ENCODE results near the gene ITIH2.
"Not testable (repeated sequence)": the region's sequence is repeated elsewhere in the genome, so short reads cannot be mapped to it uniquely, and the experiment has no call there.

ITIH2 gene

GRCh38 chr10:7748637-7749036 is 45.5 kb downstream of the ITIH2 start:
- not testable (repeated sequence) for DNase-seq

- no peak for DNase-seq
Measured at GRCh38 chr10:7750222-7750621, 47.1 kb downstream of the ITIH2 start.

GRCh38 chr10:7752251-7752650 is 49.1 kb downstream of the ITIH2 start:
- DNase-seq = no peak

- no peak for DNase-seq
Measured at GRCh38 chr10:7755103-7755502, 52.0 kb downstream of the ITIH2 start.

GRCh38 chr10:7756360-7756992 is 53.4 kb downstream of the ITIH2 start:
- DNase-seq = no peak

DNA sequence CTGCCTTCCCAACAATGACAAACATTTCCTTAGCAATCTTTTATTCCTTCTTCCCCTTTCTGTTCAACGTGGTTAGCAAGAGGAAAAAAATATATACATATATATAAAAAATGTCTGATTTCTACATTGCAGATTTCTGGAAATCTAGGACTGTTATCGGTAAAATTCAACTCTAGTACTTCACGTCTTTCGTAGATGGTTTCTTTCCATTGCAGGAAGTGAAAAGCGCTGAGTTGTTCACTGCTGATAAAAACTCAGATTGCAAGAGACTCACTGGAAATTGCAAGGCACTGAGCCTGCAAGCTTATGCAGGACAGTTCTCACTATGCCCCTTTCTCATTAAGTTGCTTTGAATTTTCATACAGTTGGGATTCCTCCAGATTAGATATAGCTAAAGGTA is 60.8 kb downstream of the ITIH2 start:
- DNase-seq = no peak

DNA sequence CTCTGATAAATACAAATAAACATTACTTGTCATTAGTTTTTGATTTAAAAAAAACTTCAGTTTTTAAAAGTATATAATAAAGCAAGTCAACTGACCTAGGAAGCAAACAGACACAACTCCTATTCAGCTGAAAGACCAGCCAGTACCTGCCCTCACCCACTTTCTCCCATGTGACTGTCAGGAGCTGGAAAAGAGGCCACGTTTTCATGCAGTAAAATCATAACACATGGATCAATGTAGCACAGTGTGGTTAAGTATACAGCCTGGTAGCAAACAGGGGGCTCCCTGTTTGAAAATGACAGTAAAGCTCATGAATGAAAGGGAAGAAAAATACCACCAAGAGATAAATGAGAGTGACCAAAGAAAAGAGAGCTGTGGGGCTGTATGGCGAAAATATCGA is 63.1 kb downstream of the ITIH2 start:
- no peak for DNase-seq

DNA sequence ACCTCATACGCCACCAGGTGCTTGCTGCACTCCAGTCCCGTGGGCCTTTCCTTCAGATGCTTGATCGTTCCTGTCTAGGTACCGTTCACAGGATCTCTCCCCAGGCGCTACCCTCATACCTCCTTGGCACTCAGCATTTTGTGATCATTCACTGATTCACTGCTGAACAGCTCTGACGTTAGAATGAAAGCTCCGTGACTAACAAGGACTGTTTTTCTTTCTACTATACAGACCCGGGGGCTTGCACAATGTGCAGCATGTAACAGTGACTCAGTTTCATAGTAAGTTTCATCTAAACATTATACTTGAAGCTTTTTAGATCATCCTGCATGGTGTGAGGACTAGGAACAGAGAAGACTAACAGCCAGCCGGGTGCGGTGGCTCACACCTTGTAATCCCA is 64.1 kb downstream of the ITIH2 start:
- no peak for DNase-seq

GRCh38 chr10:7768417-7768816 is 65.3 kb downstream of the ITIH2 start:
- DNase-seq = no peak

GRCh38 chr10:7773845-7774801 is 71.0 kb downstream of the ITIH2 start:
- DNase-seq = no peak

DNA sequence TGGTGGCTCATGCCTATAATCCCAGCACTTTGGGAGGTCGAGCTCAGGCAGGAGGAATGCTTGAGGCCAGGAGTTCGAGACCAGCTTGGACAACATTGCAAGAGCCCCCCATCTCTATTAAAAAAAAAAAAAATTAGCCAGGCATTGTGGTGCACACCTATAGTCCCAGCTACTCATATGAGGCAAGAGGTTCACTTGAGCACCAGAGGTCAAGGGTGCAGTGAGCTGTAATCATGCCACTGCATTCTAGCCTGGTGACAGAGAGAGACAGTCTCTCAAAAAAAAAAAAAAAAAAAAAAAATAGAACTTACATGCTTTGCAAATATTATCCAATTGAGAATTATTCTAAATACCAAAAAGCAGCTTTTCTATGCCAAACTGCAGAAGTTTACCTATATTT is 73.7 kb downstream of the ITIH2 start:
- DNase-seq = no peak

- not testable (repeated sequence) for DNase-seq
Measured at GRCh38 chr10:7782194-7782593, 79.1 kb downstream of the ITIH2 start.

GRCh38 chr10:7786430-7786829 is 83.3 kb downstream of the ITIH2 start:
- DNase-seq = no peak

DNA sequence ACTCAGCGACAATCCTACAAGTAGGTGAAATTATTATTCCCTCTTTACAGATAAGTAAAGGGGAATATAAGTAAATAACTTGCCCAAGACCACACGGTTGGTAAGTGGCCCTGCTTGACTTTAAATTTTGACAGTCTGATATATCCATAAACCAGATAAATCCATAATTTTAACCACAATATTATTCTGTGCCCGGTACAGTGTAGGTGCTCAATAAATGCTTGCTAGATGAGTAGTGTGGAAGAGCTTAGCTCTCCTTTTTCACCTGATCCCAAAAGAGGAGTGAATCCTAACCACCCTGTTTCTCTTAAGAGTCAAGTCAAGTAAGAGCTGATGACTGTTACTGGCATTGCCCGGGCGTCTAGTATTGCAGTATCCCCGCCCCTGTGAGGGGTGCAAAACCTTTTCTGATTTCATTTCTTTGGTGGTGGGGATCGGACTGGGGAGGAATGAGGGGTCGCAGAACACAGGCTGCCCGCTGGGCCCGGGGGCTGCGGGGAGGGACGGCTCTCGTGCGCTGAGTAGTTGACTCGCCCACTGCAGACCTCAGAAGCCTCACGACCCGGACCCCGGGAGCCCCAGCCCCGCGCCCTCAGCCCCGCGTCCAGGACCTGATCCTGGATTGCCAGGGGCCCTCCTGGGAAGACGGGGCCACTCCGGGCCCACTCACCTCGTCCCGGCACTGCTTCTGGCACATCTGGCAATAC is 84.2 kb downstream of the ITIH2 start:
- DNase-seq = no peak

GRCh38 chr10:7787857-7788638 is 84.9 kb downstream of the ITIH2 start, which contains the start of the genes ATP5F1C and KIN:
Gene ATP5F1C, plus strand, starts transcription at chr10:7788177. Its CDS starts 31 bp downstream, at chr10:7788208.
Gene KIN, minus strand, starts transcription at chr10:7787993. Its CDS starts 60 bp downstream, at chr10:7787933.
- peak; percentile 95 to 97 for DNase-seq

DNA sequence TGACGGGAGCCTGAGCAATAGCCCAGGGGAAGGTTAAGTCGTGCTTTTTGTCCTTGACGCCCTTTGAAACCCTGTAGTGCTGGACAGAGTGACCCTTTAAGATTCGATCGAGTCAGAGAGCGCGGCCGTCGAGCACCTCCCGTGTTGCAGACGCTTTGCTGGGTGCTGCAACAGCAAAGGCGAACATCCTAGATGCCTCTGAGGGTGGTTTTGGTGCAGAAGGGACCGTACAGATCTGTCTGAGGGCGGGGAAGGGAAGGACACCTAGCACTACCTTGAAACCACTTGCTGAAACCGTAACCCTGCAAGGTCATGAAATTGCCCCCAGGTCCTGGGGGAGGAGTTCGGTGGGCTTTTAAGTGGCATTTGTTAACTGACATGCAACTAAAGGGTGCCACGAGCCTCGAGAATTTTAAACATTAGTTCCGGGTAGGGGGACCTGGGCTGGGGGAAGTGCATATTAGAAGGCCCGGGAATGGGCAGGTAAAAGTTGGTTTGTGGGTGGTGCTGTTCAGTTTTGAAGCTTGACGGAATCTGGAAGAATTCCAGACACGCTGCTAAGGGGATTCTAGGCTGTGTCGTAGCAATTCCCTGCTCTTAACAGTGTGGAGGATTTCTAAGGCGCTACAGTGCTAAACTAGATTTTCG is 85.6 kb downstream of the ITIH2 start:
- DNase-seq = no peak

GRCh38 chr10:7789390-7789789 is 86.3 kb downstream of the ITIH2 start:
- no peak for DNase-seq

GRCh38 chr10:7792541-7792940 is 89.4 kb downstream of the ITIH2 start:
- DNase-seq = no peak

- no peak for DNase-seq
Measured at GRCh38 chr10:7794251-7795026, 91.3 kb downstream of the ITIH2 start.

DNA sequence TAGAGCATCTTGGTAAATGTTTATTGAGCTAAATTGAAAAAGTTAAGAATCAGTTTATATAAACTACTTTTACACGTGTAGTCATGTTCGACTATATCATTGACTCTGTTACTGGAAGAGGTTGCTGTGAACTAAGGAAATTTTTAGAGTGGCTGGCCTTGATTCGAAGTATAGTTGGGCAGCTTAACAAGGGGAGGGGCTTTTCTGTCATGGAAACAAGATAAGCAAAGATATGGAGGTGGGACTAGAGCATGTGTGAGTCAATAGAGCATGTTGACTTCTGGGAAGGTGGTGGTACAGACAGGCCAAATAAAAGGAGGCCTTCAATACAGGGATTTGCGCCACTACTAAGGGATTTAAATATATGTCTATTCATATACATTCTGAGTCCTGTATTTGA is 92.5 kb downstream of the ITIH2 start:
- DNase-seq = no peak

GRCh38 chr10:7797582-7797981 is 94.5 kb downstream of the ITIH2 start:
- DNase-seq = no peak
